ENCODE data around the gene SSUH2. TPM values are rescaled to one million over a fixed set of nuclear protein-coding genes. Genes with fewer than 3 reads are reported as not detected.

The SSUH2 gene
- total RNA-seq, 2 experiments from 2014 or later: 0.16 TPM; not detected in 1

GRCh38 chr3:8631661-8632060 is 12.9 kb downstream of the SSUH2 start:
- CTCF ChIA-PET (ENCODE audit: unreplicated experiment): no interaction called here

GRCh38 chr3:8629151-8630021 is 15.2 kb downstream of the SSUH2 start:
- Histone ChIP-seq H3K79me2 (ENCODE audit: insufficient read depth, low read depth, low read length) (no peaks in the 10 kb centered on the region), H4K20me1 (ENCODE audit: insufficient read depth, low read length) (no peaks in the 10 kb centered on the region), H3K36me3 (ENCODE audit: insufficient read depth, low read length) (no peaks in the 10 kb centered on the region), H3K4me3 (ENCODE audit: low read depth, low read length, poor library complexity, severe bottlenecking) (no peak overlapping the region), H3K4me2 (ENCODE audit: low read length) (no peak overlapping the region), H3K9me3 (ENCODE audit: low read length) (no peaks in the 10 kb centered on the region), H2AFZ (ENCODE audit: low read length) (no peak overlapping the region), H3K27ac (ENCODE audit: low read depth, low read length, poor library complexity, severe bottlenecking) (no peak overlapping the region), H3K4me1 (ENCODE audit: insufficient read depth, low read length, poor library complexity, severe bottlenecking) (no peaks in the 10 kb centered on the region), H3K9me2 (ENCODE audit: insufficient read depth, low read length) (no peaks in the 10 kb centered on the region)
- ChIA-PET POLR2A (no interaction called here), CTCF (ENCODE audit: unreplicated experiment) (no interaction called here)
- intact Hi-C loops (cut with micrococcal nuclease; ENCODE audit: unreplicated experiment): no loop called here
- no TSS peak for BruUV-seq (replicated peaks)
- no peak for TF ChIP-seq CTCF (conservative IDR thresholded peaks at IDR 0.05; ENCODE audit: low read length)
- TF ChIP-seq EZH2phosphoT487 (IDR thresholded peaks at IDR 0.05; ENCODE audit: borderline replicate concordance, low read depth, low read length): no peak
- no peak for DNase-seq (ENCODE audit: low spot score)

More at GRCh38 chr3:8631661-8632060, 12.9 kb downstream of the SSUH2 start:
- Histone ChIP-seq H3K27ac (ENCODE audit: low read depth, low read length, poor library complexity, severe bottlenecking) (no peak overlapping the region), H3K36me3 (ENCODE audit: insufficient read depth, low read length) (no peaks in the 10 kb centered on the region), H3K4me3 (ENCODE audit: low read depth, low read length, poor library complexity, severe bottlenecking) (no peak overlapping the region), H3K4me2 (ENCODE audit: low read length) (no peak overlapping the region), H2AFZ (ENCODE audit: low read length) (no peak overlapping the region), H3K9me2 (ENCODE audit: insufficient read depth, low read length) (no peaks in the 10 kb centered on the region), H3K9me3 (ENCODE audit: low read length) (no peaks in the 10 kb centered on the region), H3K4me1 (ENCODE audit: insufficient read depth, low read length, poor library complexity, severe bottlenecking) (no peaks in the 10 kb centered on the region), H4K20me1 (ENCODE audit: insufficient read depth, low read length) (no peaks in the 10 kb centered on the region), H3K79me2 (ENCODE audit: insufficient read depth, low read depth, low read length) (no peaks in the 10 kb centered on the region)
- DNase-seq (ENCODE audit: low spot score): no peak
- intact Hi-C loops (cut with micrococcal nuclease; ENCODE audit: unreplicated experiment): no loop called here
- POLR2A ChIA-PET: no interaction called here
- no peak for TF ChIP-seq CTCF (conservative IDR thresholded peaks at IDR 0.05; ENCODE audit: low read length)
- TF ChIP-seq EZH2phosphoT487 (IDR thresholded peaks at IDR 0.05; ENCODE audit: borderline replicate concordance, low read depth, low read length): no peak
- BruUV-seq (replicated peaks): no TSS peak

- H3K36me3 ChIP-seq (ENCODE audit: insufficient read depth, low read length): no peaks in the 10 kb centered on the region
- H3K4me1 ChIP-seq (ENCODE audit: insufficient read depth, low read length, poor library complexity, severe bottlenecking): no peaks in the 10 kb centered on the region
- CTCF ChIA-PET (ENCODE audit: unreplicated experiment): no interaction called here
- POLR2A ChIA-PET: no interaction called here
- no peak overlapping the region for H3K4me3 ChIP-seq (ENCODE audit: low read depth, low read length, poor library complexity, severe bottlenecking)
- H3K9me3 ChIP-seq (ENCODE audit: low read length): no peaks in the 10 kb centered on the region
- no peak overlapping the region for H3K4me2 ChIP-seq (ENCODE audit: low read length)
- TF ChIP-seq CTCF (conservative IDR thresholded peaks at IDR 0.05; ENCODE audit: low read length) (no peak), EZH2phosphoT487 (IDR thresholded peaks at IDR 0.05; ENCODE audit: borderline replicate concordance, low read depth, low read length) (no peak)
- no TSS peak for BruUV-seq (replicated peaks)
- no peaks in the 10 kb centered on the region for H3K79me2 ChIP-seq (ENCODE audit: insufficient read depth, low read depth, low read length)
- intact Hi-C loops (cut with micrococcal nuclease; ENCODE audit: unreplicated experiment): no loop called here
- H3K9me2 ChIP-seq (ENCODE audit: insufficient read depth, low read length): no peaks in the 10 kb centered on the region
- no peak overlapping the region for H3K27ac ChIP-seq (ENCODE audit: low read depth, low read length, poor library complexity, severe bottlenecking)
- H4K20me1 ChIP-seq (ENCODE audit: insufficient read depth, low read length): no peaks in the 10 kb centered on the region
- DNase-seq (ENCODE audit: low spot score): no peak
- H2AFZ ChIP-seq (ENCODE audit: low read length): no peak overlapping the region
These were observed 16.6 kb downstream of the SSUH2 start for GRCh38 chr3:8627949-8628348.

Data from OCI-LY7 (cell line).